Keratinocyte (primary cell): ENCODE data around the gene ITIH4.

Source experiments
- CTCF ChIP-seq, 3 experiments: IDR thresholded peaks in 1 of 3; conservative IDR thresholded peaks in 1 of 3; optimal IDR thresholded peaks in 1 of 3; 2 replicates in 2 of 3; 3 replicates in 1 of 3; pipeline versions ENCODE3 to v1.5.1; 2011; ENCODE audit warnings: low read length in 3 of 3, mild to moderate bottlenecking in 3 of 3, moderate library complexity in 2 of 3, control low read depth in 1 of 3, inconsistent platforms in 1 of 3; ENCODE audit not compliant: insufficient read depth in 2 of 3; ENCODE audit errors: extremely low read depth in 1 of 3
- EZH2 ChIP-seq: IDR thresholded peaks from one replicate; pipeline ENCODE4 v1.6.1; 2012; ENCODE audit warnings: inconsistent platforms, mild to moderate bottlenecking, low read length, moderate library complexity

DNA sequence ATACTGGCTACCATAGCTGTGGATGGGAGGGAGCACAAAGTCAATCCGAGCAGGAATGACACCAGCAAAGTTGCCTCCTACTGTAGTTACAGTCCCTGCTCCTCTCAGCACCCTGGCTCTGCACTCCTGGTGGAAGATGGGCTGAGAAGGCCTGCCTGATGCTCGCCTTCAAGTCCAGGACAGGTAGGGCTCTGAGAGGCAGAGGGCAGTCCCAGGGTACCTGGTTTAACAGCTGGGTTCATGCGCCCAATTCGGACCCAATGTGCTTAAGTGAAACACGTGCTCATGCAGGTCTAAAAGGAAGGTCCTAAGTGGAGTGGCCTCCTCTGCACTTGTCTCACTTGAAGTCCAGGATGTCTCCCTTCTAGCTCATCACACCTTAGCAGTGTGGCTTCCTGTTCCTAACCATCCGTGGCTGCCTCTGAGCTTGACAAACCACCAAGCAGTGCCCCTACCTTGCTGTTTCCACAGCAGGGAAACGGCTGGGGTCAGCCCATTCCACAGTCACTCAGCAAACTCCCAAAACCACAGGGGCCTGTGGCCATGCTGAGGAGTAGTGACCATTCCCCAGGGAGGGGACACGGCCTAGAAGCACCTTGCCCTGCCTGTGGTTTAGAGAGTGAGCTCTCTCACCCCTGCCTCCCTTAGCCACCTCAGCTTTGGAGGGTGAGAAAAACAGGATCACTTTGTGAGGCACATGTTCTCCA is 8.2 kb upstream of the ITIH4 start:
- no peak for TF ChIP-seq EZH2
- no peak for TF ChIP-seq CTCF (optimal IDR thresholded peaks at IDR 0.05 in 1 of 3, IDR thresholded peaks at IDR 0.05 in 1 of 3, conservative IDR thresholded peaks at IDR 0.05 in 1 of 3; ENCODE audit: extremely low read depth in 1 of 3, insufficient read depth in 2 of 3, low read length in 3 of 3)
